HepG2 (cell line): ENCODE measurements around the gene PTPMT1. TPM values are rescaled to one million over a fixed set of nuclear protein-coding genes. Genes with fewer than 3 reads are reported as not detected.

Source experiments
- ATAC-seq: fragments of 200-7000 bp; cut with Tn5 transposase; 3 replicates; pipeline ENCODE4 v1.9.1; 2020; ENCODE audit warnings: mild to moderate bottlenecking, moderate library complexity
- BruUV-seq: library from RNA; stranded (reverse); fragments of 400-500 nt; replicated peaks from 2 replicates; lab custom pipeline; 2021; lab: Mats Ljungman, UMichigan
- CTCF ChIA-PET: fragments of 300-600 bp; formaldehyde crosslinking; extraction: SDS; loops from one replicate; lab custom pipeline; 2021; ENCODE audit warnings: low total read pairs, inconsistent platforms, low intra/inter-chr PET ratio; lab: Yijun Ruan, JAX
- POLR2A ChIA-PET: fragments of 350-600 bp; sonication (Branson Sonifier 250); formaldehyde crosslinking; loops from one replicate; lab custom pipeline; 2020; ENCODE audit warnings: antibody characterized with exemption, inconsistent platforms; lab: Yijun Ruan, JAX
- DNase-seq: peaks from one replicate; pipeline ENCODE4 v3.0.0-alpha.2; 2015; ENCODE audit warnings: low spot score
- FAIRE-seq: peaks from 3 replicates; lab custom pipeline; 2011; peaks lifted over from hg19 to GRCh38; lab: Jason Lieb, UNC
- H2AFZ ChIP-seq: one replicate; pipeline ENCODE4 v1.6.1; 2011; ENCODE audit warnings: low read length, inconsistent platforms
- H3K27ac ChIP-seq: fragments of 300-600 bp; 3 replicates; pipeline ENCODE4 v1.8.0; 2011; ENCODE audit warnings: mixed run types, mild to moderate bottlenecking, mixed read lengths, low read length, inconsistent platforms; ENCODE audit not compliant: insufficient read depth; ENCODE audit errors: extremely low read length
- H3K27me3 ChIP-seq, 2 experiments: fragments of 200-600 bp in 1 of 2; 2 replicates in 1 of 2; 3 replicates in 1 of 2; pipeline versions ENCODE4 v1.6.0 to v1.8.0; 2011; ENCODE audit warnings: low read length in 2 of 2, mild to moderate bottlenecking in 2 of 2, moderate library complexity in 2 of 2, inconsistent platforms in 1 of 2; ENCODE audit not compliant: insufficient read depth in 2 of 2, control insufficient read depth in 1 of 2
- H3K36me3 ChIP-seq, 2 experiments: fragments of 200-600 bp in 1 of 2; replicated peaks in 1 of 2; 2 replicates in 1 of 2; 3 replicates in 1 of 2; pipeline versions ENCODE4 v1.5.1 to v1.8.0; 2011; ENCODE audit warnings: low read length in 2 of 2, inconsistent platforms in 1 of 2; ENCODE audit not compliant: insufficient read depth in 2 of 2, control insufficient read depth in 1 of 2
- H3K4me1 ChIP-seq: 2 replicates; pipeline ENCODE4 v1.5.1; 2012; ENCODE audit warnings: low read length, inconsistent platforms; ENCODE audit not compliant: insufficient read depth
- H3K4me2 ChIP-seq: 2 replicates; pipeline ENCODE4 v1.6.0; 2011; ENCODE audit warnings: low read depth, low read length, inconsistent platforms
- H3K4me3 ChIP-seq, 3 experiments: fragments of 200-600 bp in 1 of 3; sonication (generic), shearing (Covaris generic) in 1 of 3; replicated peaks in 1 of 3; 2 replicates each; pipeline ENCODE4 v1.5.1; 2011 to 2016; ENCODE audit warnings: low read length in 3 of 3, inconsistent platforms in 2 of 3, low read depth in 2 of 3, mild to moderate bottlenecking in 2 of 3, control low read depth in 1 of 3, mixed read lengths in 1 of 3; ENCODE audit not compliant: insufficient read depth in 1 of 3
- H3K79me2 ChIP-seq: one replicate; pipeline ENCODE4 v1.6.1; 2011; ENCODE audit warnings: low read length, inconsistent platforms; ENCODE audit not compliant: insufficient read depth
- H3K9ac ChIP-seq: 2 replicates; pipeline ENCODE4 v1.6.0; 2011; ENCODE audit warnings: mild to moderate bottlenecking, low read depth, low read length, inconsistent platforms; ENCODE audit not compliant: insufficient read depth
- H3K9me3 ChIP-seq: 2 replicates; pipeline ENCODE4 v1.5.1; 2012; ENCODE audit warnings: mild to moderate bottlenecking, low read length
- H4K20me1 ChIP-seq: 2 replicates; pipeline ENCODE4 v1.6.0; 2011; ENCODE audit warnings: inconsistent platforms, mild to moderate bottlenecking, low read length, moderate library complexity; ENCODE audit not compliant: insufficient read depth
- FLYWCH1 ChIP-seq: sonication (generic); formaldehyde crosslinking; IDR thresholded peaks from 2 replicates; pipeline ENCODE4 v1.8.1; 2023; ENCODE audit warnings: mild to moderate bottlenecking, missing genetic modification reagents
- KLF9 ChIP-seq: IDR thresholded peaks from 2 replicates; pipeline ENCODE4 v1.6.1; 2016; ENCODE audit warnings: low read depth
- SMC3 ChIP-seq: IDR thresholded peaks from 2 replicates; pipeline ENCODE4 v1.6.1; 2011; ENCODE audit warnings: low read length, improper control_type of control experiment
- ZFX ChIP-seq: sonication (generic); formaldehyde crosslinking; IDR thresholded peaks from 2 replicates; pipeline ENCODE4 v1.4.0; 2020; ENCODE audit warnings: mild to moderate bottlenecking, low read depth, missing genetic modification reagents, moderate library complexity
- ZNF577 ChIP-seq: sonication (generic); formaldehyde crosslinking; IDR thresholded peaks from 2 replicates; pipeline ENCODE4 v1.4.0; 2020; ENCODE audit warnings: mild to moderate bottlenecking, low read depth, missing genetic modification reagents, borderline replicate concordance
- ZNF761 ChIP-seq: sonication (generic); formaldehyde crosslinking; conservative IDR thresholded peaks from 2 replicates; pipeline ENCODE4 v1.4.0; 2020; ENCODE audit warnings: mild to moderate bottlenecking, missing genetic modification reagents
- WGBS: methylation state at CpG from one replicate; pipeline ENCODE4 v1.1.6; 2017; ENCODE audit warnings: low lambda C conversion rate; 5-methylcytosine and 5-hydroxymethylcytosine counted together
- in situ Hi-C: cut with HindIII; loops from 2 replicates; pipeline ENCODE4 v1.10.0; 2017; ENCODE audit warnings: low pct_unique_long_range_greater_than_20kb; ENCODE audit not compliant: extremely low pct_ligation_motif_present
- intact Hi-C: fragments of 100-400 bp; cut with micrococcal nuclease; formaldehyde crosslinking; loops from one replicate; pipeline ENCODE4 v1.10.0; 2022; ENCODE audit not compliant: unreplicated experiment
- polyA plus RNA-seq, 8 experiments: library from polyadenylated mRNA; depleted of rRNA in 3 of 8; stranded (reverse) in 7 of 8; unstranded in 1 of 8; fragments of >200 nt; fragmentation: Illumina TruSeq in 4 of 8; extraction: Trizol in 4 of 8; gene quantifications; 2 replicates each; pipeline versions ENCODE4 v1.2.1 to v1.2.3, GENCODE V29; 2011 to 2016; ENCODE audit warnings: low read depth in 4 of 8, missing spikeins in 1 of 8, mixed read lengths in 1 of 8; ENCODE audit not compliant: insufficient read depth in 1 of 8
- total RNA-seq, 5 experiments: library from RNA; depleted of rRNA; stranded (reverse); fragments of >200 nt; fragmentation: Illumina TruSeq; extraction: Trizol; gene quantifications; 2 replicates each; pipeline ENCODE4 v1.2.3, GENCODE V29; 2016; ENCODE audit warnings: low read depth in 1 of 5
- TF ChIP-seq, protein P1 (sequence below): IDR thresholded peaks from 2 replicates; pipeline ENCODE4 v1.6.1; 2018; ENCODE audit warnings: missing genetic modification reagents
- TF ChIP-seq, protein P2 (sequence below): sonication (generic); formaldehyde crosslinking; IDR thresholded peaks from 2 replicates; pipeline ENCODE4 v1.9.0; 2022; ENCODE audit warnings: low read depth, missing genetic modification reagents
- TF ChIP-seq, protein P3 (sequence below): IDR thresholded peaks from 2 replicates; pipeline ENCODE4 v1.6.1; 2016; ENCODE audit warnings: missing genetic modification reagents, missing compliant biosample characterization
- TF ChIP-seq, protein P4 (sequence below): sonication (generic); formaldehyde crosslinking; IDR thresholded peaks from 2 replicates; pipeline ENCODE4 v1.4.0; 2020; ENCODE audit warnings: missing genetic modification reagents
- TF ChIP-seq, protein P5 (sequence below): sonication (generic); formaldehyde crosslinking; IDR thresholded peaks from 2 replicates; pipeline ENCODE4 v1.4.0; 2020; ENCODE audit warnings: mild to moderate bottlenecking, low read depth, missing genetic modification reagents

Gene PTPMT1
- total and polyA plus RNA-seq, 2 of the 13 experiments (the other 11 are each of a cell fraction or from before 2014, with no cell fraction given) = 55.6 to 129 TPM

DNA sequence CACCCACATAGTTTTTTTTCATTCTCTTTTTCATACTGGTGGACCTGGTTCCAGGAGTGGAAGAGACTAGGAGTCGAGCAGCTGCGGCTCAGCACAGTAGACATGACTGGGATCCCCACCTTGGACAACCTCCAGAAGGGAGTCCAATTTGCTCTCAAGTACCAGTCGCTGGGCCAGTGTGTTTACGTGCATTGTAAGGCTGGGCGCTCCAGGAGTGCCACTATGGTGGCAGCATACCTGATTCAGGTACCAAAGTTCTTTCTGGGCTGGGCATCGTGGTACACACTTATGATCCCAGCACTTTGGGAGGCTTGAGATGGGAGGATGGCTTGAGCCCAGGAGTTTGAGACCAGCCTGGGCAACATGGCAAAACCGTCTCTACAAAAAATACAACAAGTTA is 4.2 kb downstream of the PTPMT1 start:
- 97% methylated on average over 7 of the region's 7 CpGs for WGBS
- no peaks in the 10 kb centered on the region for H3K27me3 ChIP-seq
- no peak for ATAC-seq
- intact Hi-C loops = no loop called here
- no peak overlapping the region for H3K27ac ChIP-seq
- no peak for DNase-seq
- H3K4me3 ChIP-seq = no peak overlapping the region
- no peaks in the 10 kb centered on the region for H4K20me1 ChIP-seq
- no peaks in the 10 kb centered on the region for H3K9me3 ChIP-seq
- in situ Hi-C loops = no loop called here
- H3K36me3 ChIP-seq = peaks cover 12 to 47% of the 10 kb centered on the region in 2 experiments
- CTCF ChIA-PET = no interaction called here
- POLR2A ChIA-PET = interaction anchor here (0.8 kb wide), 1 partner anchor 8 kb away, joined by 5 read pairs; the partner anchor contains the start of gene KBTBD4
- peaks cover 37% of the 10 kb centered on the region for H3K79me2 ChIP-seq
- H3K4me2 ChIP-seq = no peak overlapping the region
- peaks cover 19% of the 10 kb centered on the region for H3K4me1 ChIP-seq
- FAIRE-seq = no peak
- no peak overlapping the region for H3K9ac ChIP-seq
- no TSS peak for BruUV-seq
- H2AFZ ChIP-seq = no peak overlapping the region
- TF ChIP-seq, protein P1, sequence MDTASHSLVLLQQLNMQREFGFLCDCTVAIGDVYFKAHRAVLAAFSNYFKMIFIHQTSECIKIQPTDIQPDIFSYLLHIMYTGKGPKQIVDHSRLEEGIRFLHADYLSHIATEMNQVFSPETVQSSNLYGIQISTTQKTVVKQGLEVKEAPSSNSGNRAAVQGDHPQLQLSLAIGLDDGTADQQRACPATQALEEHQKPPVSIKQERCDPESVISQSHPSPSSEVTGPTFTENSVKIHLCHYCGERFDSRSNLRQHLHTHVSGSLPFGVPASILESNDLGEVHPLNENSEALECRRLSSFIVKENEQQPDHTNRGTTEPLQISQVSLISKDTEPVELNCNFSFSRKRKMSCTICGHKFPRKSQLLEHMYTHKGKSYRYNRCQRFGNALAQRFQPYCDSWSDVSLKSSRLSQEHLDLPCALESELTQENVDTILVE (CRISPR knock-in tag) = no peak
- no peak for TF ChIP-seq ZFX
- TF ChIP-seq FLYWCH1 (CRISPR knock-in tag) = no peak
- no peak for TF ChIP-seq ZNF577
- TF ChIP-seq, protein P2, sequence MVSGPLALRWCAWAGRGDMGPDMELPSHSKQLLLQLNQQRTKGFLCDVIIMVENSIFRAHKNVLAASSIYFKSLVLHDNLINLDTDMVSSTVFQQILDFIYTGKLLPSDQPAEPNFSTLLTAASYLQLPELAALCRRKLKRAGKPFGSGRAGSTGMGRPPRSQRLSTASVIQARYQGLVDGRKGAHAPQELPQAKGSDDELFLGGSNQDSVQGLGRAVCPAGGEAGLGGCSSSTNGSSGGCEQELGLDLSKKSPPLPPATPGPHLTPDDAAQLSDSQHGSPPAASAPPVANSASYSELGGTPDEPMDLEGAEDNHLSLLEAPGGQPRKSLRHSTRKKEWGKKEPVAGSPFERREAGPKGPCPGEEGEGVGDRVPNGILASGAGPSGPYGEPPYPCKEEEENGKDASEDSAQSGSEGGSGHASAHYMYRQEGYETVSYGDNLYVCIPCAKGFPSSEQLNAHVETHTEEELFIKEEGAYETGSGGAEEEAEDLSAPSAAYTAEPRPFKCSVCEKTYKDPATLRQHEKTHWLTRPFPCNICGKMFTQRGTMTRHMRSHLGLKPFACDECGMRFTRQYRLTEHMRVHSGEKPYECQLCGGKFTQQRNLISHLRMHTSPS (CRISPR knock-in tag) = no peak
- no peak for TF ChIP-seq ZNF761 (CRISPR knock-in tag)
- TF ChIP-seq, protein P3, sequence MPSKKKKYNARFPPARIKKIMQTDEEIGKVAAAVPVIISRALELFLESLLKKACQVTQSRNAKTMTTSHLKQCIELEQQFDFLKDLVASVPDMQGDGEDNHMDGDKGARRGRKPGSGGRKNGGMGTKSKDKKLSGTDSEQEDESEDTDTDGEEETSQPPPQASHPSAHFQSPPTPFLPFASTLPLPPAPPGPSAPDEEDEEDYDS = no peak
- TF ChIP-seq KLF9 (CRISPR knock-in tag) = no peak
- TF ChIP-seq, protein P4, sequence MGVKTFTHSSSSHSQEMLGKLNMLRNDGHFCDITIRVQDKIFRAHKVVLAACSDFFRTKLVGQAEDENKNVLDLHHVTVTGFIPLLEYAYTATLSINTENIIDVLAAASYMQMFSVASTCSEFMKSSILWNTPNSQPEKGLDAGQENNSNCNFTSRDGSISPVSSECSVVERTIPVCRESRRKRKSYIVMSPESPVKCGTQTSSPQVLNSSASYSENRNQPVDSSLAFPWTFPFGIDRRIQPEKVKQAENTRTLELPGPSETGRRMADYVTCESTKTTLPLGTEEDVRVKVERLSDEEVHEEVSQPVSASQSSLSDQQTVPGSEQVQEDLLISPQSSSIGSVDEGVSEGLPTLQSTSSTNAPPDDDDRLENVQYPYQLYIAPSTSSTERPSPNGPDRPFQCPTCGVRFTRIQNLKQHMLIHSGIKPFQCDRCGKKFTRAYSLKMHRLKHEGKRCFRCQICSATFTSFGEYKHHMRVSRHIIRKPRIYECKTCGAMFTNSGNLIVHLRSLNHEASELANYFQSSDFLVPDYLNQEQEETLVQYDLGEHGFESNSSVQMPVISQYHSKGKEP (CRISPR knock-in tag) = no peak
- TF ChIP-seq, protein P5, sequence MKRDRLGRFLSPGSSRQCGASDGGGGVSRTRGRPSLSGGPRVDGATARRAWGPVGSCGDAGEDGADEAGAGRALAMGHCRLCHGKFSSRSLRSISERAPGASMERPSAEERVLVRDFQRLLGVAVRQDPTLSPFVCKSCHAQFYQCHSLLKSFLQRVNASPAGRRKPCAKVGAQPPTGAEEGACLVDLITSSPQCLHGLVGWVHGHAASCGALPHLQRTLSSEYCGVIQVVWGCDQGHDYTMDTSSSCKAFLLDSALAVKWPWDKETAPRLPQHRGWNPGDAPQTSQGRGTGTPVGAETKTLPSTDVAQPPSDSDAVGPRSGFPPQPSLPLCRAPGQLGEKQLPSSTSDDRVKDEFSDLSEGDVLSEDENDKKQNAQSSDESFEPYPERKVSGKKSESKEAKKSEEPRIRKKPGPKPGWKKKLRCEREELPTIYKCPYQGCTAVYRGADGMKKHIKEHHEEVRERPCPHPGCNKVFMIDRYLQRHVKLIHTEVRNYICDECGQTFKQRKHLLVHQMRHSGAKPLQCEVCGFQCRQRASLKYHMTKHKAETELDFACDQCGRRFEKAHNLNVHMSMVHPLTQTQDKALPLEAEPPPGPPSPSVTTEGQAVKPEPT = no peak
- no peak for TF ChIP-seq SMC3
